ENCODE measurements around the gene MBOAT2.

Gene MBOAT2

DNA sequence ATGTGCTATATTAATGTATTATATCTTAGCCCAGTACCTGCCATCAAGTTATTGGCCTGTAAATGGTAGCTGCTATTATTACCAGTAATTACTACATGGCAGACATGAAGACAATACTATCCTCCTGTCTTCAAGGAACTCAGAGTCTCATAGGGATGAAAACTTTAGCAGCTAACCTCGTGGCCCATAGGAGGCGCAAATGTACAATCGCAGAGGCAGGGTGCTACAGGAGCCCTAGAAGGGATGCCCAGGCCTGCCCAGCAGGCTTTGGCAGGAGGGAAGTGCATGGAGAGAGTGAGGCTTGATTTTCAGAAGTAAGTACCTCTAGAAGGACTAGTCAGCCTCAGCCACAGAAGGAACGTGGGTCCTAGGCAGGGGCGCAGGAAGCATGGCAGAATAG, 121.4 kb downstream of the MBOAT2 start:
- peak in 1 of 2 experiments; percentile 13 for DNase-seq (ENCODE audit: low read depth in 1 of 2, low spot score in 1 of 2)
- Histone ChIP-seq H3K27me3 (ENCODE audit: insufficient read depth, poor library complexity, severe bottlenecking) (no peaks in the 10 kb centered on the region), H3K27ac (replicated peaks) (no peak overlapping the region), H3K4me3 (replicated peaks; ENCODE audit: insufficient read depth, low read length) (no peak overlapping the region)
- TF ChIP-seq POLR2AphosphoS5 (IDR thresholded peaks at IDR 0.05; ENCODE audit: low read depth) (no peak), SPI1 (IDR thresholded peaks at IDR 0.05; ENCODE audit: borderline replicate concordance, low read depth) (no peak), GABPA (IDR thresholded peaks at IDR 0.05; ENCODE audit: low read depth) (no peak)
- TF ChIP-seq, protein P1, sequence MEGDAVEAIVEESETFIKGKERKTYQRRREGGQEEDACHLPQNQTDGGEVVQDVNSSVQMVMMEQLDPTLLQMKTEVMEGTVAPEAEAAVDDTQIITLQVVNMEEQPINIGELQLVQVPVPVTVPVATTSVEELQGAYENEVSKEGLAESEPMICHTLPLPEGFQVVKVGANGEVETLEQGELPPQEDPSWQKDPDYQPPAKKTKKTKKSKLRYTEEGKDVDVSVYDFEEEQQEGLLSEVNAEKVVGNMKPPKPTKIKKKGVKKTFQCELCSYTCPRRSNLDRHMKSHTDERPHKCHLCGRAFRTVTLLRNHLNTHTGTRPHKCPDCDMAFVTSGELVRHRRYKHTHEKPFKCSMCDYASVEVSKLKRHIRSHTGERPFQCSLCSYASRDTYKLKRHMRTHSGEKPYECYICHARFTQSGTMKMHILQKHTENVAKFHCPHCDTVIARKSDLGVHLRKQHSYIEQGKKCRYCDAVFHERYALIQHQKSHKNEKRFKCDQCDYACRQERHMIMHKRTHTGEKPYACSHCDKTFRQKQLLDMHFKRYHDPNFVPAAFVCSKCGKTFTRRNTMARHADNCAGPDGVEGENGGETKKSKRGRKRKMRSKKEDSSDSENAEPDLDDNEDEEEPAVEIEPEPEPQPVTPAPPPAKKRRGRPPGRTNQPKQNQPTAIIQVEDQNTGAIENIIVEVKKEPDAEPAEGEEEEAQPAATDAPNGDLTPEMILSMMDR (IDR thresholded peaks at IDR 0.05; ENCODE audit: insufficient read depth, low read length), result no peak
- TF ChIP-seq, protein P2, sequence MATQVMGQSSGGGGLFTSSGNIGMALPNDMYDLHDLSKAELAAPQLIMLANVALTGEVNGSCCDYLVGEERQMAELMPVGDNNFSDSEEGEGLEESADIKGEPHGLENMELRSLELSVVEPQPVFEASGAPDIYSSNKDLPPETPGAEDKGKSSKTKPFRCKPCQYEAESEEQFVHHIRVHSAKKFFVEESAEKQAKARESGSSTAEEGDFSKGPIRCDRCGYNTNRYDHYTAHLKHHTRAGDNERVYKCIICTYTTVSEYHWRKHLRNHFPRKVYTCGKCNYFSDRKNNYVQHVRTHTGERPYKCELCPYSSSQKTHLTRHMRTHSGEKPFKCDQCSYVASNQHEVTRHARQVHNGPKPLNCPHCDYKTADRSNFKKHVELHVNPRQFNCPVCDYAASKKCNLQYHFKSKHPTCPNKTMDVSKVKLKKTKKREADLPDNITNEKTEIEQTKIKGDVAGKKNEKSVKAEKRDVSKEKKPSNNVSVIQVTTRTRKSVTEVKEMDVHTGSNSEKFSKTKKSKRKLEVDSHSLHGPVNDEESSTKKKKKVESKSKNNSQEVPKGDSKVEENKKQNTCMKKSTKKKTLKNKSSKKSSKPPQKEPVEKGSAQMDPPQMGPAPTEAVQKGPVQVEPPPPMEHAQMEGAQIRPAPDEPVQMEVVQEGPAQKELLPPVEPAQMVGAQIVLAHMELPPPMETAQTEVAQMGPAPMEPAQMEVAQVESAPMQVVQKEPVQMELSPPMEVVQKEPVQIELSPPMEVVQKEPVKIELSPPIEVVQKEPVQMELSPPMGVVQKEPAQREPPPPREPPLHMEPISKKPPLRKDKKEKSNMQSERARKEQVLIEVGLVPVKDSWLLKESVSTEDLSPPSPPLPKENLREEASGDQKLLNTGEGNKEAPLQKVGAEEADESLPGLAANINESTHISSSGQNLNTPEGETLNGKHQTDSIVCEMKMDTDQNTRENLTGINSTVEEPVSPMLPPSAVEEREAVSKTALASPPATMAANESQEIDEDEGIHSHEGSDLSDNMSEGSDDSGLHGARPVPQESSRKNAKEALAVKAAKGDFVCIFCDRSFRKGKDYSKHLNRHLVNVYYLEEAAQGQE (IDR thresholded peaks at IDR 0.05; ENCODE audit: insufficient replicate concordance, low read depth), result no peak

DNA sequence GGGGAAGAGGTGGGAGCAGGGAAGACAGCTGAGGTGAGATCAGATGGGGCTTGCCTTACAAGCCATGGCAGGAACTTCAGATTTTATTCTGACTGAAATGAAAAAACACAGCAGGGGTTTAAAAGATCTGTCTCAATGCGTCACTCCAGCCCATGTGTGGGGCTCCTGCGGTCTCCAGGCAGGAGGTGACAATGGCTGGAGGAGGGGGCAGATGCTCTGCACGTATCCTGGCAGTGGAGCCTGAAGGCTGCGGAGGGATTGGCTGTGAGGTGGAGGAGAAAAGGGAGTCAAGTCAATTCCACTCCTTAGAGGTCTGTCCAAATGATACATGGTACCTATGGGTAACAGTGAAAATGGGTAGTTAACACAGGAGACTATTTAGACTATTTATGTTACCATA, 125.6 kb downstream of the MBOAT2 start:
- TF ChIP-seq, protein P2 (IDR thresholded peaks at IDR 0.05; ENCODE audit: insufficient replicate concordance, low read depth), result no peak
- TF ChIP-seq POLR2AphosphoS5 (IDR thresholded peaks at IDR 0.05; ENCODE audit: low read depth) (no peak), SPI1 (IDR thresholded peaks at IDR 0.05; ENCODE audit: borderline replicate concordance, low read depth) (no peak), GABPA (IDR thresholded peaks at IDR 0.05; ENCODE audit: low read depth) (no peak)
- TF ChIP-seq, protein P1 (IDR thresholded peaks at IDR 0.05; ENCODE audit: insufficient read depth, low read length), result no peak
- DNase-seq (ENCODE audit: low read depth in 1 of 2, low spot score in 1 of 2), result no peak
- Histone ChIP-seq H3K27me3 (ENCODE audit: insufficient read depth, poor library complexity, severe bottlenecking) (peaks cover 3% of the 10 kb centered on the region), H3K27ac (replicated peaks) (no peak overlapping the region), H3K4me3 (replicated peaks; ENCODE audit: insufficient read depth, low read length) (no peak overlapping the region)

DNA sequence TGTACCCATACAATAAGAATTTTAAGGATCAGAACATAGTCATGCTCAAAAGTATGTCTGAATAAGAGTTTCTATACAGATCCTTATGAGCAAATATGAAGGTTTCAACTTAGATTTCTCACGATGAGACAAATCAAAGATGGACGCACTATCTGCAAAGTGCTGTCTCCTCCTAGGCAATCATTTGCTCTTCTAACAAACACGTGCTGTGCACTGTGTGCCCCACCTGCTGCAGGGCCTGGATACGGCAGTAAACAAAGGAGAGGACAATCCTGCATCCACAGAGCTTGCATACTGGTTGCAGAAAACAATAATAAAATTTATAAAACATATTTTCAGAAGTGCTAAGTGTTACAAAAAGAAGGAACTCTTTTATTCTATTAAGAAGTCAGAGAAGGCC, 126.2 kb downstream of the MBOAT2 start:
- no peak for TF ChIP-seq POLR2AphosphoS5 (IDR thresholded peaks at IDR 0.05; ENCODE audit: low read depth)
- Histone ChIP-seq H3K4me3 (replicated peaks; ENCODE audit: insufficient read depth, low read length) (no peak overlapping the region), H3K27me3 (ENCODE audit: insufficient read depth, poor library complexity, severe bottlenecking) (peaks cover 3% of the 10 kb centered on the region), H3K27ac (replicated peaks) (no peak overlapping the region)
- DNase-seq (ENCODE audit: low read depth in 1 of 2, low spot score in 1 of 2), result no peak

DNA sequence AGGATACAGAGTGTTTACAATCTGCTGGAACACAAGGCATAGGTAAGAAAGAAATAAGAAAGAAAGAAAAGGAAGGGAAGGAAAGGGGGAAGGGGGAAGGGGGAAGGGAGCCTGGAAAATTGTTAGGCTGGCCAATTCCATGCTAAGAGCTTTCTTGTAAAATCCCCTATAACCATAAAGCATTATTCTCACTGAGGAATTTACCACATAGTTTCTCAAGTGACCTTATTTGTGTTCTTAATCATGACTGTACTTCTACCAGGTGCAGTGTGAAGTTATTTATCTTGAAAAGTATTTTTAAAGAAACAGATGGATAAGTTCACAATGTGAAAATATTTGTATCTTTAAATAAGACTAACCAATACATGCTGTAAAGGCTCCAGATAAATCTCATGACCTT, 126.9 kb downstream of the MBOAT2 start:
- no peak overlapping the region for H3K27ac ChIP-seq (replicated peaks)
- peaks cover 3% of the 10 kb centered on the region for H3K27me3 ChIP-seq (ENCODE audit: insufficient read depth, poor library complexity, severe bottlenecking)
- no peak for DNase-seq (ENCODE audit: low read depth in 1 of 2, low spot score in 1 of 2)
- H3K4me3 ChIP-seq (replicated peaks; ENCODE audit: insufficient read depth, low read length), result no peak overlapping the region
- TF ChIP-seq, protein P2 (IDR thresholded peaks at IDR 0.05; ENCODE audit: insufficient replicate concordance, low read depth), result no peak

Data from HL-60 (cell line).